GM21737 (cell line): ENCODE data around the gene LTBP4.
"Not testable (repeated sequence)": the region's sequence is repeated elsewhere in the genome, so short reads cannot be mapped to it uniquely, and the experiment has no call there.

ENCODE experiments used
- ATAC-seq: cut with Tn5 transposase; IDR thresholded peaks from one replicate; pipeline ENCODE4 v1.9.1; 2021; ENCODE audit warnings: mild to moderate bottlenecking, moderate library complexity; ENCODE audit not compliant: unreplicated experiment

The LTBP4 gene

GRCh38 chr19:40576585-40577451 lies 24.4 kb upstream of the LTBP4 start, which contains the start of gene SHKBP1:
SHKBP1 (plus strand) TSS chr19:40576873; CDS start chr19:40576900, 27 bp downstream.
- ATAC-seq: peak; percentile 93

DNA sequence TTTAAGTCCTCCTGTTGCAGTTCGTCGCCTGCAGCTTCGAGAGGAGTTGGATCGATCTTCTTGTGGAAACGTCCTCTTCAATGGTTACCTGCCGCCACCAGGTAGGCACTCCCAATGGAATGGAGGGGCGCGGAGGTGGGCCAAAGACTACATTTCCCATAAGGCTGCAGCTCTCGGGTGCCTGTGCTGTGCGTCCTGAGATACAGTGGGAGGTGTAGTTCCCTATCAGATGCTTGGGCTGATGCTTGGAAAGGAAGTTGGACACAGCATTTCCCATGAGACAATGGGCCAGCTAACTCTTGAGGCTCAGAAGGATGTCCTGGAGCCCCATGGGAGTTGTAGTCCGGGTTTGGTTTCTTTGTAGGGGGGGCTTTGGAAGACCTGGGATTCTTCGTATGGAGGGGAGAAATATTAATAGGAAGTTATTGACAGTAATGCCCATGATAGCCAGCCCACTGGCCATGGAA lies 22.7 kb upstream of the LTBP4 start:
- no peak for ATAC-seq

GRCh38 chr19:40580619-40581018 lies 20.6 kb upstream of the LTBP4 start:
- no peak for ATAC-seq

DNA sequence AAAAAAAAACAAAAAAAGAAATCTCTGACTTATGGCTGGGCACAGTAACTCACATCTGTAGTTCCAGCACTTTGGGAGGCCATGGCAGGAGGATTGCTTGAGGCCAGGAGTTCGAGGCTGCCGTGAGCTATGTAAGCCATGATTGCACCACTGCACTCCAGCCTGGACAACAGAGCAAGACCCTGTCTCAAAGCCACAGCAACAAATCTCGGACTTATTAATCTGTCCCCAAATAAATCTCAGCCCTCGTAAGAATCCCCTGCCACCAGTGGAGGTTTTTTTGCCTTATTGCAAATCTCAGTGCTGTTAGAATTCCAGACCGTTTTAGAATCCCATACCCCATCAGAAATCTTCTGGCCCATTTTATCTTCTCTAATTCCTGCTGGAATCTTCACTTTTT lies 19.6 kb upstream of the LTBP4 start:
- no peak for ATAC-seq

GRCh38 chr19:40582467-40582866 lies 18.7 kb upstream of the LTBP4 start:
- ATAC-seq: no peak

DNA sequence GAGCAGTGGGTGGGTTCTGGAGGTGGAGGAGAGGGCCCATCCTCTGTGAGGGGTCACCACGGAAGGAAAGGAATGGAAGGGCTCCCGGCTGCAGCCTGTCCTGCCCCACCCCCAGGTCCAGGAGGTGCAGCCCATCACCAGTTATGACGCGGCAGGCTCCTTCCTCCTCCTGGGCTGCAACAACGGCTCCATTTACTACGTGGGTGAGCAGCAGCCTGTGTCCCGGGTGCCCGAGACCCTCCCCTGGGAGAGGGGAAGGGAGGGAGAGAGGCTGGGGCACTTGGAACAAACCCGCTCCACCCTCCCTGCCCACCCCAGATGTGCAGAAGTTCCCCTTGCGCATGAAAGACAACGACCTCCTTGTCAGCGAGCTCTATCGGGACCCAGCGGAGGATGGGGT lies 17.9 kb upstream of the LTBP4 start:
- no peak for ATAC-seq

DNA sequence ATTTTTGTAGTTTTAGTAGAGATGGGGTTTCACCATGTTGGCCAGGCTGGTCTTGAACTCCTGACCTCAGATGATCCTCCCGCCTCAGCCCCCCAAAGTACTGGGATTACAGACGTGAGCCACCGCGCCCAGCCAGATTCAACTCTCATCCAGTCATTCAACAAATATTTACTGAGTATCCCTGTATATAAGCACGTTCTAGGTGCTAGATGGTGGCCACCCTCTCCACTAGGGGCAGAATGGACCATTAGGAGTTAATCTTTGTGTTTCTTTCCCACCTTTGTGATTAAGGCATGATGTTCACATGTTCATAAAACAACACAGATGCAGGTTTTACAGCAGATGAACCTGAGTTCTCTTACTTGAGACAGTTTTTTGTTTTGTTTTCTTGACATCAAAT lies 17.2 kb upstream of the LTBP4 start:
- ATAC-seq: no peak

DNA sequence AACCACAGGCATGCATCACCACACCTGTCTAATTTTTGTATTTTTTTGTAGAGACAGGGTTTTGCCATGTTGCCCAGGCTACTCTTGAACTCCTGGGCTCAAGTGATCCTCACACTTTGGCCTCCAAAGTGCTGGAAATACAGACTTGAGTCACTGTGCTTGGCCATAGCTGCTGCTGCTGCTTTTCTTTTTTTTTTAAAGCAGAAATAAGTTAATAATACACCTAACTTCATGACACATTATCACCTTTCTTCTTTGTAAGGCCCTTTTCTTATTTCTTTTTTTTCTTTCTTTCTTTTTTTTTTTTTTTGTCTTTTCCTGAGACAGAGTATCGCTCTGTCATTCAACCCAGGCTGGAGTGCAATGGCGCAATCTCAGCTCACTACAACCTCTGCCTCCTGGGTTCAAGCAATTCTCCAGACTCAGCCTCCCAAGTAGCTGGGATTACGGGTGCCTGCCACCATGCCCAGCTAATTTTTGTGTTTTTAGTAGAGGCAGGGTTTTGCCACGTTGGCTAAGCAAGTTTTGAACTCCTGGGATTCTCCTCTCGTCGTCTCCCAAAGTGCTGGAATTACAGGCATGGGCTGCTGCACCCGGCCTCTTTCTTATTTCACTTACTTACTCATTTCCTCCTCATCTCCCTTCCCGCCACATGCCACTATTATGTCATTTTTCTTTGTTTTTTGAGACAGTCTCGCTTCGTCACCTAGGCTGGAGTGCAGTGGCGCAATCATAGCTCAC lies 15.8 kb upstream of the LTBP4 start:
- no peak for ATAC-seq

GRCh38 chr19:40585982-40586422 lies 15.2 kb upstream of the LTBP4 start:
- no peak for ATAC-seq

GRCh38 chr19:40586611-40587010 lies 14.6 kb upstream of the LTBP4 start:
- ATAC-seq: no peak

DNA sequence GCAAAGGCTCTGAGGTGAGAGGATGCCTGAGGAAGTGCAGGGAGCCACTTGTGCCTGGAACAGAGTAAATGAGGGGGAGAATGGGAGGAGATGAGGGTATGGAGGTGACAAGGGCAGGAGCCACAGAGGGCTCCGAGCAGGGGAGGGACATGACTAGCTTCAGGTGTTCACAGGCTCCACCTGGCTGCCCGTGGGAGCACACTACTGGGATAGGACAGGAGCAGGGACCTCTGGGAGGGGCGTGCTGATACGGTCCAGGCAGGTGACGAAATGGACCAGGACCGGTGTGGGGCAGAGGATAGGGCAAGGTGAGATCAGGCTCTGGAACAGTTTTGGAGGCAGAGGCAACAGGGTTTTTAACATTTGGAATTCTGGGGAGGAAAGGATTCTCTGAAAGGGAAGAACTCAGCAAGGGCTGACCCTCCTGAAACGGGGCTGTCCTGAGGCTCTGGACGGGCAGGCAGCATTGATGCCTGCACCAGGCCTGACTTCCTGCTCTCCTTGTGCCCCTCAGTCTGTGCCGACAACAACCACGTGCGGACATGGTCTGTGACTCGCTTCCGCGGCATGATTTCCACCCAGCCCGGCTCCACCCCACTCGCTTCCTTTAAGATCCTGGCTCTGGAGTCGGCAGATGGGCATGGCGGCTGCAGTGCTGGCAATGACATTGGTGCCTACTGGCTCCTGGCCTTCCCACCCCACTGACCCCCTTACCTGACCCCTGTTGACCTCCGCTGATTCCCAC lies 12.9 kb upstream of the LTBP4 start:
- ATAC-seq: no peak

DNA sequence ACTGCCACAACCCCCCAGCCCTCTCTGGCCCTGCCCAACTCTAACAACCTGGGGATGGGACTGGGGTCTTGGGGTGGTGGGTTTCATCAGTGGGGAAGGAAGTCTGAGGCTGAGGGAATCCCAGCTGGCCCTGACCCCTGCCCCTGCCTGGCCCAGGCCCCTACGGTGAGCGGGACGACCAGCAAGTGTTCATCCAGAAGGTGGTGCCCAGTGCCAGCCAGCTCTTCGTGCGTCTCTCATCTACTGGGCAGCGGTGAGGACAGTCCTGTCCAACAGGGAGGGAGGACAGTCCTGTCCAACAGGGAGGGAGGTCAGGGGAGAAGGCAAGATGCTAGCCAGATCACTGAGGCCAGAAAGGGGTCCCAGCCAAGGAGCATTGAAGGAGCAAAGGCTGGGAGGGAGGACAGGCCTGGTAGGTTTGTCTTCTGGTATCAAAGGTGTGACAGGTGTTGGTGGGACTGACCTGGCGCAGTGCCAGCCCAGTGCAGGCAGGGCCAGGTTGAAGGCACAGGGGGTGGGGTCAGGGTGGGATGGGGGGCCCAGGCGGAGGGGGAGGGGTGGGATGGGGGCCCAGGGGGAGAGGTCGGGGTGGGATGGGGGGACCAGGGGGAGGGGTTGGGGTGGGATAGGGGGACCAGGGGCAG lies 12.1 kb upstream of the LTBP4 start:
- no peak for ATAC-seq

DNA sequence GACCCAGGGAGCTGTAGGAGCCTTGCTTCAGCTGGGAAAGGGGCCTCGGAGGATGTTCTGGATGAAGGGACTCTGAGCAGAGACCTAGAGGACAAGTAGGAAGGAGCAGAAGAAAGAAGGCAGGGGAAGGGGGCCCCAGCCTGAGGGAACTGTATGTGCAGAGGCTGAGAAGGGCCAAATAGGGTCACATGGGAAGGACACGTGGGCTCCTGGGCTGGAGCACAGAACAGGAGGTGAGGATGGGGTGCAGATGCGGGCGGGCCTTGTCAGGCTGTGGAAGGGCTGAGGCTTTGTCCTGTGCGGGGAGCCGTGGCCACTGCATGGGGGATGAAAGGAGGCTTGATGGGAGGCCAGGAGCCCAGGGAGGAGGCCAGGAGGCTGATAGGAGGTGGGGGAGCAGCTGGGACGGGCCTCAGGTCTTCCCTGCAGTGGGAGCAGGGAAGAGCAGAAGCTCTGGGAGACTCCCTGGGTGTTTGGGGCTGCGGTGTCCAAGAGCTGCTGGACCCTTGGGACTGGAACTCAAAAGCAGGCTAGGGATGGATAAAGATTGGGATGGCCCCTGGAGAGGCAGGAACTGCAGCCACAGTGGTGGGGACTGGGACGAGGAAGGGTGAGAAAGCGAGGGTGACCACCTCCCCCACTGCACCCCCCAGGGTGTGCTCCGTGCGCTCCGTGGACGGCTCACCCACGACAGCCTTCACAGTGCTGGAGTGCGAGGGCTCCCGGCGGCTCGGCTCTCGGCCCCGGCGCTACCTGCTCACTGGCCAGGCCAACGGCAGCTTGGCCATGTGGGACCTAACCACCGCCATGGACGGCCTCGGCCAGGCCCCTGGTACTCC lies 11.4 kb upstream of the LTBP4 start:
- ATAC-seq: no peak

DNA sequence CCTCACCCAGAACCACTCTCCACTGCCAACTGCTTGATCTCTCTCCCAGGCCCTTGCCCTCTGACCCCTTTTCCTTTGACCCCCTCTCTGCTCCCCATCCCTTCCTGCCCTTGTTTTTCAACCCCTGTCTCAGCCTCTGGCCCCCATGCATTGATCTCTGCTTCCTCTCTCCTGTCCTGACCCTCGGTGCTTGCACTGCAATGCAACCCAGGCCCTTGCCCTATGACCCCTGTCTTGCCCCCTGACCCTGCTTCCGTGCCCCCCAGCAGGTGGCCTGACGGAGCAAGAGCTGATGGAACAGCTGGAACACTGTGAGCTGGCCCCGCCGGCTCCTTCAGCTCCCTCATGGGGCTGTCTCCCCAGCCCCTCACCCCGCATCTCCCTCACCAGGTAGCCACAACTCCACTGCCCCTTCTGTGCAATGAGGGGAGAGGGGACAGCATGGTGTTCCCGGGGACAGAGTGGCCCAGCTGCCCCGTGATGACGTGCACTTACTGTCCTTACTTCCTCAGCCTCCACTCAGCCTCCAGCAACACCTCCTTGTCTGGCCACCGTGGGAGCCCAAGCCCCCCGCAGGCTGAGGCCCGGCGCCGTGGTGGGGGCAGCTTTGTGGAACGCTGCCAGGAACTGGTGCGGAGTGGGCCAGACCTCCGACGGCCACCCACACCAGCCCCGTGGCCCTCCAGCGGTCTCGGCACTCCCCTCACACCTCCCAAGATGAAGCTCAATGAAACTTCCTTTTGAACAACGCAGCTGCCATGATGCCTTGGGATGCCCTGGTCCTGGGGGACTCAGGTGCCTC lies 10.5 kb upstream of the LTBP4 start:
- no peak for ATAC-seq

DNA sequence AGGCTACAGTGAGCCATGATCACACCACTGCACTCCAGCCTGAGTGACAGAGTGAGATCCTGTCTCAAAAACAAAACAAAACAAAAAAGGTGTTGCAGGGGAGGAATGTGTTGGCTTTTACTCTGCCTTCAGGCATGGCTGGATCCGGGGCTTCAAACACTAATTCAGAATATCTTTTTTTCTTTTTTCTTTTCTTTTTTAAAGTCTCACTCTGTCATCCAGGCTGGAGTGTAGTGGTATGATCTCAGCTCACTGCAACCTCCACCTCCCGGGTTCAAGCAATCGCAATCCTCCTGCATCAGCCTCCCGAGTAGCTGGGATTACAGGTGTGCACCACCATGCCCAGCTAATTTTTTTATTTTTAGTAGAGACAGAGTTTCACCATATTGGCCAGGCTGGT lies 9.4 kb upstream of the LTBP4 start:
- not testable (repeated sequence) for ATAC-seq

GRCh38 chr19:40592170-40592569 lies 9.0 kb upstream of the LTBP4 start:
- no peak for ATAC-seq

- ATAC-seq: no peak
Observed at GRCh38 chr19:40594255-40594654, 6.9 kb upstream of the LTBP4 start.

DNA sequence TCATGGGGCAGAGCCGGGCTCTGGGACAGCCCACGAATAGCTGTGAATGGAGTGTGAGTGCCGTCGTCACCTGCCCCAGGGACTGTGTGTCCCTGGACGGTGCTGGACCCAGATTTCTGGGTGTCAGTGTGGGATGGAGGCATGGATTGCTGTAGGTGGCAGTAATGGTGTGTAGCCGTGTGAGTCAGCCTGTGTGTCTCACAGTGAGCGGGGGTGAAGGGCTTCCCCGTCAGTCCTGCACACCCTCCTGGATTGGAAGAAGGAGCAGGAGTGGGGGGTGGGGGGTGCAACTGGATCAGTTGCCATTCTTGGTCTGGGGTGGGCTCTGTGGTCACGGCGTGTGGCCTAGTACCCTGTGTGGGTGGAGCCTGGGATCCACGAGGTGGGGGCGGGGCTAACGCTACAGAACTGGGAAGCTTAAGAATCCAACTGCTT lies 6.5 kb upstream of the LTBP4 start:
- ATAC-seq: no peak
